ENCODE results near the gene HMGB4. TPM values are rescaled to one million over a fixed set of nuclear protein-coding genes. Genes with fewer than 3 reads are reported as not detected.
A peak's percentile ranks its signal among the peaks of the same experiment; 100 is the strongest.

HMGB4 gene
- total RNA-seq, 3 donors from 2014 or later (not counting 1 experiment from before 2014, with no cell fraction given), result not detected

- peaks cover 5 to 21% of the 10 kb centered on the region in 2 donors for H3K27me3 Mint-ChIP-seq (ENCODE audit: low read depth in 2 of 2)
- H3K4me1 ChIP-seq (ENCODE audit: control insufficient read depth, insufficient read depth, low read length), result peaks cover 11% of the 10 kb centered on the region
- DNase-seq (no peak), ATAC-seq (peak in 1 of 3 donors; percentile 33)
- intact Hi-C loops (cut with micrococcal nuclease), result no loop called here
- H3K4me3 ChIP-seq (ENCODE audit: low read length), result no peak overlapping the region
- TF ChIP-seq CTCF (IDR thresholded peaks at IDR 0.05), result no peak
- H3K27ac ChIP-seq (ENCODE audit: low read length), result no peak overlapping the region
- no peaks in the 10 kb centered on the region for H3K9me3 Mint-ChIP-seq
- peak overlapping the region; percentile 45 for H3K4me3 Mint-ChIP-seq
- H3K36me3 Mint-ChIP-seq, result no peaks in the 10 kb centered on the region
- H3K9me3 ChIP-seq (ENCODE audit: control insufficient read depth, insufficient read depth, low read length), result no peaks in the 10 kb centered on the region
- H3K4me1 Mint-ChIP-seq, result peaks cover 36 to 48% of the 10 kb centered on the region in 2 donors
- no peak overlapping the region for H3K27ac Mint-ChIP-seq
- H3K36me3 ChIP-seq (ENCODE audit: control insufficient read depth, insufficient read depth, low read length), result no peaks in the 10 kb centered on the region
- H3K27me3 ChIP-seq (ENCODE audit: control insufficient read depth, insufficient read depth, low read length), result no peaks in the 10 kb centered on the region
These were observed 8.4 kb downstream of the HMGB4 start for GRCh38 chr1:33872275-33872674.

- ATAC-seq, result no peak
- H3K27me3 Mint-ChIP-seq (ENCODE audit: low read depth in 2 of 2), result peaks cover 8 to 21% of the 10 kb centered on the region in 2 donors
- Histone ChIP-seq H3K9me3 (ENCODE audit: control insufficient read depth, insufficient read depth, low read length) (no peaks in the 10 kb centered on the region), H3K27me3 (ENCODE audit: control insufficient read depth, insufficient read depth, low read length) (no peaks in the 10 kb centered on the region), H3K4me1 (ENCODE audit: control insufficient read depth, insufficient read depth, low read length) (peaks cover 9% of the 10 kb centered on the region), H3K36me3 (ENCODE audit: control insufficient read depth, insufficient read depth, low read length) (no peaks in the 10 kb centered on the region), H3K4me3 (ENCODE audit: low read length) (no peak overlapping the region), H3K27ac (ENCODE audit: low read length) (no peak overlapping the region)
- H3K36me3 Mint-ChIP-seq, result no peaks in the 10 kb centered on the region
- 90% methylated on average over 2 of the region's 2 CpGs for WGBS (ENCODE audit: insufficient coverage)
- H3K4me3 Mint-ChIP-seq, result no peak overlapping the region
- peaks cover 31 to 44% of the 10 kb centered on the region in 2 donors for H3K4me1 Mint-ChIP-seq
- H3K9me3 Mint-ChIP-seq, result no peaks in the 10 kb centered on the region
- intact Hi-C loops (cut with micrococcal nuclease), result no loop called here
- DNase-seq, result no peak
- no peak for TF ChIP-seq CTCF (IDR thresholded peaks at IDR 0.05)
- H3K27ac Mint-ChIP-seq, result no peak overlapping the region
These were observed 8.8 kb downstream of the HMGB4 start for GRCh38 chr1:33872683-33873082.

GRCh38 chr1:33874636-33875035 is 10.8 kb downstream of the HMGB4 start:
- Histone ChIP-seq H3K4me1 (ENCODE audit: control insufficient read depth, insufficient read depth, low read length) (peaks cover 3% of the 10 kb centered on the region), H3K36me3 (ENCODE audit: control insufficient read depth, insufficient read depth, low read length) (no peaks in the 10 kb centered on the region), H3K27ac (ENCODE audit: low read length) (no peak overlapping the region), H3K4me3 (ENCODE audit: low read length) (no peak overlapping the region), H3K27me3 (ENCODE audit: control insufficient read depth, insufficient read depth, low read length) (no peaks in the 10 kb centered on the region), H3K9me3 (ENCODE audit: control insufficient read depth, insufficient read depth, low read length) (no peaks in the 10 kb centered on the region)
- Mint-ChIP-seq H3K9me3 (no peaks in the 10 kb centered on the region), H3K4me3 (no peak overlapping the region), H3K36me3 (no peaks in the 10 kb centered on the region), H3K4me1 (peaks cover 25 to 31% of the 10 kb centered on the region in 2 donors), H3K27me3 (ENCODE audit: low read depth in 2 of 2) (peaks cover 12 to 26% of the 10 kb centered on the region in 2 donors), H3K27ac (no peak overlapping the region)
- WGBS (ENCODE audit: insufficient coverage), result 91% methylated on average over 7 of the region's 7 CpGs
- intact Hi-C loops (cut with micrococcal nuclease), result no loop called here
- no peak for TF ChIP-seq CTCF (IDR thresholded peaks at IDR 0.05)
- DNase-seq (no peak), ATAC-seq (no peak)

- H3K36me3 ChIP-seq (ENCODE audit: control insufficient read depth, insufficient read depth, low read length), result no peaks in the 10 kb centered on the region
- no peak for TF ChIP-seq CTCF (IDR thresholded peaks at IDR 0.05)
- Mint-ChIP-seq H3K9me3 (no peaks in the 10 kb centered on the region), H3K27ac (no peak overlapping the region), H3K4me1 (peaks cover 18 to 24% of the 10 kb centered on the region in 2 donors), H3K36me3 (no peaks in the 10 kb centered on the region), H3K27me3 (ENCODE audit: low read depth in 2 of 2) (peaks cover 12 to 28% of the 10 kb centered on the region in 2 donors), H3K4me3 (no peak overlapping the region)
- no peak overlapping the region for H3K27ac ChIP-seq (ENCODE audit: low read length)
- WGBS (ENCODE audit: insufficient coverage), result 91% methylated on average over 3 of the region's 3 CpGs
- H3K4me1 ChIP-seq (ENCODE audit: control insufficient read depth, insufficient read depth, low read length), result peaks cover under 1% of the 10 kb centered on the region
- DNase-seq (no peak), ATAC-seq (no peak)
- no peaks in the 10 kb centered on the region for H3K9me3 ChIP-seq (ENCODE audit: control insufficient read depth, insufficient read depth, low read length)
- no peaks in the 10 kb centered on the region for H3K27me3 ChIP-seq (ENCODE audit: control insufficient read depth, insufficient read depth, low read length)
- intact Hi-C loops (cut with micrococcal nuclease), result no loop called here
- no peak overlapping the region for H3K4me3 ChIP-seq (ENCODE audit: low read length)
These were observed 12.0 kb downstream of the HMGB4 start for GRCh38 chr1:33875862-33876261.
